K562 (cell line): ENCODE results near the gene SCN8A. TPM values are rescaled to one million over a fixed set of nuclear protein-coding genes. Genes with fewer than 3 reads are reported as not detected.

Source experiments
- BHLHE40 ChIP-seq: IDR thresholded peaks from 2 replicates; pipeline ENCODE4 v1.6.1; 2011; ENCODE audit warnings: low read length, improper control_type of control experiment
- NBN ChIP-seq: fragments of 450-650 bp; IDR thresholded peaks from 2 replicates; pipeline ENCODE4 v1.6.1; 2016; ENCODE audit warnings: low read depth, mild to moderate bottlenecking
- ZNF140 ChIP-seq: fragments of 250-450 bp; sonication (Bioruptor Pico); IDR thresholded peaks from 2 replicates; pipeline ENCODE4 v1.8.0; 2021; ENCODE audit warnings: moderate library complexity, mild to moderate bottlenecking, inconsistent platforms
- ZNF318 ChIP-seq, 2 experiments: fragments of 450-650 bp; IDR thresholded peaks; 2 replicates each; pipeline ENCODE4 v1.6.1; 2016; ENCODE audit warnings: mild to moderate bottlenecking in 2 of 2, borderline replicate concordance in 1 of 2, low read depth in 1 of 2, moderate library complexity in 1 of 2
- ZNF324 ChIP-seq: fragments of 250-450 bp; sonication (Bioruptor Pico); IDR thresholded peaks from 2 replicates; pipeline ENCODE4 v1.4.0; 2020; ENCODE audit warnings: mild to moderate bottlenecking
- ZNF551 ChIP-seq: fragments of 250-450 bp; sonication (Bioruptor Pico); IDR thresholded peaks from 2 replicates; pipeline ENCODE4 v1.5.0; 2021; ENCODE audit warnings: mild to moderate bottlenecking, moderate library complexity
- polyA plus RNA-seq, 8 experiments: library from polyadenylated mRNA; depleted of rRNA in 4 of 8; stranded (reverse) in 5 of 8; unstranded in 3 of 8; fragments of >200 nt; fragmentation: Nextera tagmentation in 2 of 8; fragmentation: Illumina TruSeq in 1 of 8; extraction: Ambion mirVana in 2 of 8; extraction: Trizol in 1 of 8; gene quantifications; 2 replicates each; pipeline versions ENCODE4 v1.2.1 to v1.2.3, GENCODE V29; 2011 to 2014; ENCODE audit warnings: inconsistent platforms in 1 of 8, missing spikeins in 1 of 8
- total RNA-seq, 7 experiments: library from RNA; depleted of rRNA in 6 of 7; stranded (reverse); fragments of >200 nt in 6 of 7; fragmentation: Illumina TruSeq in 2 of 7; extraction: Trizol in 2 of 7; gene quantifications; 2 replicates each; pipeline versions ENCODE4 v1.2.1 to v1.2.3, GENCODE V29; 2011 to 2021; ENCODE audit warnings: low replicate concordance in 1 of 7
- TF ChIP-seq, protein P1 (sequence below), 2 experiments: fragments of 250-450 bp in 1 of 2; fragments of 450-650 bp in 1 of 2; sonication (Bioruptor Pico) in 1 of 2; IDR thresholded peaks; 2 replicates each; pipeline versions ENCODE4 v1.6.1 to v1.8.0; 2016 to 2021; ENCODE audit warnings: mild to moderate bottlenecking in 2 of 2, moderate library complexity in 2 of 2, missing compliant biosample characterization in 1 of 2, missing genetic modification characterization in 1 of 2

SCN8A gene
- total and polyA plus RNA-seq, 9 of the 15 experiments (the other 6 are each of a cell fraction or from before 2014, with no cell fraction given) = 0.03 to 0.29 (median 0.15) TPM; not detected in 1

GRCh38 chr12:51730745-51731144 lies 139.7 kb downstream of the SCN8A start (continued):
- TF ChIP-seq ZNF318 (IDR thresholded peaks at IDR 0.05; ENCODE audit: borderline replicate concordance in 1 of 2, low read depth in 1 of 2) = no peak
- no peak for TF ChIP-seq ZNF324 (CRISPR knock-in tag)
- TF ChIP-seq, protein P1, sequence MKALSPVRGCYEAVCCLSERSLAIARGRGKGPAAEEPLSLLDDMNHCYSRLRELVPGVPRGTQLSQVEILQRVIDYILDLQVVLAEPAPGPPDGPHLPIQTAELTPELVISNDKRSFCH (CRISPR knock-in tag; IDR thresholded peaks at IDR 0.05) = no peak
- TF ChIP-seq, protein P1 (tag; IDR thresholded peaks at IDR 0.05) = no peak
- no peak for TF ChIP-seq ZNF140 (CRISPR knock-in tag)
- no peak for TF ChIP-seq BHLHE40
- TF ChIP-seq ZNF551 = no peak
- TF ChIP-seq NBN = no peak
- TF ChIP-seq, all 486 proteins: peak for 0
